Hematopoietic multipotent progenitor cell treated with erythropoietin and hydrocortisone succinate and interleukin-3 and kit ligand, for 4 days (in vitro differentiated cells): ENCODE data around the gene GATAD1.
"Not testable (repeated sequence)": the region's sequence is repeated elsewhere in the genome, so short reads cannot be mapped to it uniquely, and the experiment has no call there.

Experiments
- DNase-seq: peaks from one replicate; pipeline ENCODE4 v3.0.0-alpha.2; 2015

GATAD1 gene

GRCh38 chr7:92447345-92448204 lies at the start of gene GATAD1:
Gene GATAD1, plus strand, starts transcription at chr7:92447482. Its CDS starts 248 bp downstream, at chr7:92447730.
- DNase-seq: peak; percentile 96

GRCh38 chr7:92397542-92397941 lies 49.7 kb upstream of the GATAD1 start:
- DNase-seq: no peak

GRCh38 chr7:92400013-92400412 lies 47.3 kb upstream of the GATAD1 start:
- no peak for DNase-seq

GRCh38 chr7:92402920-92403759 lies 44.1 kb upstream of the GATAD1 start:
- DNase-seq: no peak

GRCh38 chr7:92403760-92404074 lies 43.6 kb upstream of the GATAD1 start:
- no peak for DNase-seq

GRCh38 chr7:92404170-92404614 lies 43.1 kb upstream of the GATAD1 start:
- peak; percentile 88 for DNase-seq

GRCh38 chr7:92409357-92409756 lies 37.9 kb upstream of the GATAD1 start:
- no peak for DNase-seq

- DNase-seq: not testable (repeated sequence)
Observed at GRCh38 chr7:92410162-92410561, 37.1 kb upstream of the GATAD1 start.

GRCh38 chr7:92412745-92413144 lies 34.5 kb upstream of the GATAD1 start:
- no peak for DNase-seq

GRCh38 chr7:92413550-92413949 lies 33.7 kb upstream of the GATAD1 start:
- no peak for DNase-seq

- no peak for DNase-seq
Observed at GRCh38 chr7:92415225-92415624, 32.1 kb upstream of the GATAD1 start.

- no peak for DNase-seq
Observed at GRCh38 chr7:92417913-92418312, 29.4 kb upstream of the GATAD1 start.

- DNase-seq: peak; percentile 70
Observed at GRCh38 chr7:92421676-92422435, 25.4 kb upstream of the GATAD1 start.

GRCh38 chr7:92422926-92423325 lies 24.4 kb upstream of the GATAD1 start:
- DNase-seq: no peak

- peak; percentile 42 for DNase-seq
Observed at GRCh38 chr7:92423710-92424131, 23.6 kb upstream of the GATAD1 start.

GRCh38 chr7:92425311-92425947 lies 21.9 kb upstream of the GATAD1 start:
- peak; percentile 73 for DNase-seq

- DNase-seq: no peak
Observed at GRCh38 chr7:92427193-92427592, 20.1 kb upstream of the GATAD1 start.

- DNase-seq: no peak
Observed at GRCh38 chr7:92432299-92432946, 14.9 kb upstream of the GATAD1 start.

GRCh38 chr7:92433019-92433418 lies 14.3 kb upstream of the GATAD1 start:
- no peak for DNase-seq

GRCh38 chr7:92435542-92435941 lies 11.7 kb upstream of the GATAD1 start:
- no peak for DNase-seq

GRCh38 chr7:92436612-92437445 lies 10.5 kb upstream of the GATAD1 start:
- DNase-seq: no peak
